Parietal lobe (tissue), 2 donors: Measurements from ENCODE around the gene SPATA31A7. TPM values are rescaled to one million over a fixed set of nuclear protein-coding genes. Genes with fewer than 3 reads are reported as not detected.

Experiments
- small RNA-seq: library from RNA; depleted of rRNA; stranded (forward); fragments of <200 nt; gene quantifications from one replicate; pipeline ENCODE3, GENCODE V24; 2014; ENCODE audit warnings: low replicate concordance
- total RNA-seq: library from RNA; depleted of rRNA; stranded (reverse); fragments of >200 nt; gene quantifications from one replicate; pipeline ENCODE4 v1.2.3, GENCODE V29; 2014

Gene SPATA31A7
- not detected for total RNA-seq

GRCh38 chr9:61189736-61190135 is at the start of gene SPATA31A7:
SPATA31A7 (plus strand) TSS chr9:61190036; CDS start chr9:61190065, 29 bp downstream.

Small RNA genes lying within 50 kb of the gene (small RNA-seq; reads per million reads assigned to genes)
- not detected for gene BX005040.2
